HPDE6-E6E7 (cell line): ENCODE measurements around the gene VAMP2.
A peak's percentile ranks its signal among the peaks of the same experiment; 100 is the strongest.
"Not testable (repeated sequence)": the region's sequence is repeated elsewhere in the genome, so short reads cannot be mapped to it uniquely, and the experiment has no call there.

Experiments
- DNase-seq: peaks from one replicate; pipeline ENCODE4 v3.0.0; 2011; ENCODE audit warnings: missing footprints; ENCODE audit errors: extremely low spot score

Gene VAMP2

GRCh38 chr17:8176197-8176940 lies 13.6 kb upstream of the VAMP2 start, which contains the start of gene TMEM107:
Gene TMEM107, minus strand, starts transcription at chr17:8176380. Its CDS starts 94 bp downstream, at chr17:8176286.
- peak; percentile 64 for DNase-seq

DNA sequence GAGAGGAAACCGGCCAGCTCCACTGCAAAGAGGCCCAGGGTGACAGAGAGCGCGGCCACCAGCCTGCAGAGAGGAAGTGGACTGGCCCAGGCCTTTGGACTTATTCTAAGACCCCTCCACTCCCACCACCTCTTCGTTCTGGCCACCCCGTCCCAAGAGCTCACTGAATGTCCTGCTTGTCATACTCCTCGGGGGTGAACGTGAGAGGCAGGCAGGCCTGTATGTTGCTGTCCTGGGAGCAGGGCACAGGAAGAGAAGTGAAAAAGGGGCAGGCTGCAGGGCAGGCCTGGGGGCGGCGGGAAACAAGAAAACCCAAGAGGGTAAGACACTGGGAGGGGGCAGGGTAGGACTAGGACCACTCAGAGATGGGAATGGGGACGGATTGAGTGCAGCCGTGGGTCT lies 13.0 kb upstream of the VAMP2 start:
- no peak for DNase-seq

- DNase-seq: no peak
These were observed 11.1 kb upstream of the VAMP2 start for GRCh38 chr17:8173871-8174322.

DNA sequence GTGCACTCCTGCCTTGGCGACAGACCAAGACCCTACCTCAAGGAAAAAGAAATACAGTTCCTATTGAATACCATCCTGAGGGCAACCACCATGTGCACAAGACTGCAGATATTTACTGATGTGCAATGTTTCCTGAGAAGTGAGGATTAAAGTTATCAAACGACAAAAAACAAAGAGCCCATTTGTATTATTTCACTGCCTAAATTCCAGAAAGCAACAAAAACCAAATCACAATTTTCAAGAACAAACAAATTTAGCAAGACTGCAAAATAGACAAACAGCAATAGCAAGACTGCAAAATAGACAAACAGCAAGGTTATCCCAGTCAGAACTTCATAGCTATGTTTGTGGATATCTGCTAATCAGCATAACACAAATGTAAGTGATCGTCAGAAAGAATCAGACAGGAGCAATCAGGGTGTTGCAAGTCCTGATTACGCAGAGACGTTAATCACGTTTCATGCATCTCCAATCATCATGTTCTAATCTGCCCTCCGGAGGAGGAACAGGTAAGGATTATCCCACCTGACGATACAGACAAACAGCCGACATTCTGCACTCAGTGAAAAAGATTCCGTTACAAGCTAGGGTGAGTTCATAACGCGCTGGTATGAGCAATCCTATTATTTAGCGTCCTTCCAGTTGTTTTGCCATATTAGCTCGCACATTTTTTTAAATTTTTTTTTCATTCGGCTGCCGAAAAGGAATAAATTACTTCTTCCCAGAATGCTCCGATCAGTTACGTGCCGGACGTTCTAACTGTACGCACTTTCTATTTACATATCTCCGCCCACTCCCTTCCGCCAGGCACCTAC lies 10.5 kb upstream of the VAMP2 start:
- peak; percentile 50 for DNase-seq

- DNase-seq: not testable (repeated sequence)
These were observed 7.4 kb upstream of the VAMP2 start for GRCh38 chr17:8170186-8170585.

DNA sequence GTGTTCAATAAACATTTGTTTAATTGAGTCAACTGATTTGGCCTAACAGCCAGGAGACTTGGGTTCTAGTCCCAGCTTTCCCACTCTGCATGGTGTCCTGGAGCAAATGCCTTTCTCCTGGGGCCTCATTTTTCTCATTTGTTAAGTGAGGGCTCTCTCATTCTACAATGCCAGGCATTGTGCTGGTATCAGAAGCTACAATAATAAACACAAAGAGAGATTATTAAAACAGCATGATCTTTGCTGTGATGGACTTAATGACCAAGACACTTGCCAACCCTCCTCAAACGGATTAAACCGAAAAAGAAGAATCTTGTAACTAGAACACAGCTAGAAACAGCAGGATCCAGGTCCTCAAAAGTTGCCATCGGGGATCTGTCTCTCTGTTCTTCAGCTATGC lies 4.8 kb upstream of the VAMP2 start:
- DNase-seq: no peak

- no peak for DNase-seq
These were observed 4.0 kb upstream of the VAMP2 start for GRCh38 chr17:8166731-8167130.

DNA sequence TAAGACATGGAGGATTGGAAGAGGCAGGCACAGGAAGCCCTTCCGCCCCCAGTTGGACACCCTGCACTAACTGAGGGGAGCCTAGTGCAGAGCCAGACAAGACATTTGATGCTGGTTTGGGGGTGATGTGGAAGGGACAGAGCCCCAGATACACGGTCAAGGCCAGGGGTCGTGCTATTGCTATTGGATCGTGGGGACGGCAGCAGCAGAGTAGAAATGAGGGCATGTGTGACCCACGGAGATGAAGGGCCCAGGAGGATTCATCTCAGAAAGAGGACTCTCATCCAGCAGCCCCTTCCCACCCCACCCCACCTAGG lies 2.0 kb upstream of the VAMP2 start:
- no peak for DNase-seq

DNA sequence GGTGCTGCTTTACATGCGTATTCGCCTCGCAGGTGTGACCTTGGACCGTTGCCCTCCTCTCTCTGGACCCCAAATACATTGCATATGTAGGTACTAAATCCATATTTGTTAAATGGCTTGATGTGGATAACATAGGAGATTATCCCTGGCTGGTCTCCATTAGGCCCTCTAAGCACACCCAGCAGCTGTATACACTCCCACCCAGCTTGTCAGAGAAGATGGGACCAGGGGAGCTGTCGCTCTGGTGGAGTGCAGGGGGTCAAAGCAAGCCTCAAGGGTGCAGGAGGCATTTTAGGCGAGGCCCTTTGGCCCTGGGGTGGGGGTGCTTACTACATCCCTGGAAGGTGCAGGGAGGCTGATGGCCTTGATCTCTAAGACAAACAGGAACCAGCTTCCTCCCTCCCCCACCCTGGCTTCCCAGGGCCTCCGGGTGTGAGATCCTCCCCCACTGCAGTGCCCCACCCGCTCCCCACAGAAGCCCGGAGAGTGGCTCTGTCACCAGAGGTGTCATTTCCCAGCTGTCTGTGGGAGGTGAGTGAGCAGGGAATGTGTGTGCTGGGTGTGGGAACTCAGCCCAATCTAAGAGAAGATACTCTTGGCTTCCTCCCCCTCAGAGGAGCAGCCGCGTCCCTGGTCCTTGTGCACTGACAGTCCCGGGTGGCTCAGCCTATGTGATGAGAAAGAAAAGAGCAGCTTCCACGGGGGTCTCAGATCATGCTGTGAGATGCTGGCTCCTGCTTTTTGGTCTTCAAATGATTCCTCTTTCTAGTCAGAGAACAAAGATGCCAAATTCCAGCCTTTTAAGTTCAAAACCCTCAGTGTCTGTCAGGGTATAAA lies 1.4 kb upstream of the VAMP2 start:
- no peak for DNase-seq

DNA sequence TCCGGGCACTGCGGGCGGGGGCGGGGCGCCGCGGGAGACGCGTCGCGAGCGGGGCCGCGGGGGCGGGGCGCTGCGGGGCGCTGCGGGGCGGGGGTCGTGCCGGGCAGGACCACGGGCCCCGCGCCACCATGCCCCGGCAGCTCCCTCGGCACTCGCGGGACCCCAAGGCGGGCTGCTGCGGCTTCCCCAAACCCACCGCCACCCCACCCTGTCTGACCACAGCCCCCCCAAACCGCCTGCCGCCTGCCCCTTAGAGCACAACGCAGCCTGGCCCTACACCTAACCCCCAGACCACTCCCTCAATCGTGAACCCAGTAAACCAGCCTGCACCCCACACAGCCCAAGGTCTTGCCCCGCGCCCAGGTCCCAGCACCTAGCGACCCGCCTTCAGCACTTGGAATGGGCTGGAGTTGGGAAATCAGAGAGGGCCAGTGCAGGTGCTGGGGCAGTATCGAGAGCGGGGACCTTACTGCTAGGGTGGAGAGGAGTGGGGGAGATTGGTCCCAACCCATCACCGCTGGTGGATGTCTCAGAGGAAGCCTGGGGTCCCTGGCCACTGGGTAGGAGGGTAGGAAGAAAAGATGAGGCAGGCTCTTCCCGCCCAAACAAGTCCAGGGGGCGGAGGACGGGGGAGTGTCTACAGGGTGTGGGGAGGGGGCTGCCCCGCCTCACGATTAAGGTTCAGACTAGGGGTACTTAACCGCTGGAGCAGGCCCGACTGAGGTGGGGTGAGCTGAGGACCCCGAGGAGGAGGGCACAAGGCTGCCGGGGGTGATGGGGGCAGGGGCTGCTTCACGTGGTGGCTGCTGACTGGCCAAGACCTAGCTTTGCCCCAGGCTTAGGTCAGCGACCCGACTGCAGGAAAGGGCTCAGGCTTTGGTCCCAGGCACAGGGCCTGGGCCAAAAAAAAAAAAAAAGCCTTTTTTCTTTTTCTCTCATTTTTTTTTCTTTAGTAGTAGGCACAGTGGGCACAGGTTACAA lies 539 bp upstream of the VAMP2 start:
- no peak for DNase-seq

DNA sequence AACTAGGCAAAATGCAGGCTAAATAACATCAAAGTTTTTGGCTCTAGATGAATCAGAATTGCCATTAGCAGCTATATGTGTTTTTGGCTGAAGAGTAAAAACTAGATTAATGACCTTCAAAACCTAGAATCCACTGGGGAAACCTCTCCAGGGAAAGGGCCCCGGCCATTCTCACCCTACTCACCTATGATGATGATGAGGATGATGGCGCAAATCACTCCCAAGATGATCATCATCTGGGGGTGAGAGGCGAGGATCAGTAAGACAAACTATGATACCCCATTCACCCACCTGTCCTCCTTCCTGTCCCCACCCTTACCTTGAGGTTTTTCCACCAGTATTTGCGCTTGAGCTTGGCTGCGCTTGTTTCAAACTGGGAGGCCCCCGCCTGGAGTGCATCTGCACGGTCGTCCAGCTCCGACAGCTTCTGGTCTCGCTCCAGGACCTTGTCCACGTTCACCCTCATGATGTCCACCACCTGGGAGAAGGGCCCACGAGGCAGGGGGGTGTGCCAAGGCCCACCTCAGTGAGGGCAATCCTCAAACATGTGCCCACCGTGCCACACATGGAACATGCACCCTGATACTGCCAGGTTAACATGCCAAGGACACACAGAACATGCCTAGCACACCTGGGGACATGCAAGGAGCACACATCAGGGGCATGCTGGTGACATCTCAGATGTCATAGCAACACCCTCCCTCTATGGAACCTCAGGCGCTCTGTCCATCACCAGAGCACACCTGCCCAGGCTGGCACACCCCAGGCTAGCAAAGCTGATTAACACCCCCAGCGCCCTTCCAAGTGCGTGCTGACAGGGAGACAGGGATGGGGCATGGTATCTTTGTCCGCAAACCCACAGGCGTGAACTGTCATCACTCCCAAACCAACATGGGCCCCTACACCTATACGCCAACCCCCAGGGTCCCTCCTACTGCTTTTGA lies 1.2 kb downstream of the VAMP2 start:
- no peak for DNase-seq

DNA sequence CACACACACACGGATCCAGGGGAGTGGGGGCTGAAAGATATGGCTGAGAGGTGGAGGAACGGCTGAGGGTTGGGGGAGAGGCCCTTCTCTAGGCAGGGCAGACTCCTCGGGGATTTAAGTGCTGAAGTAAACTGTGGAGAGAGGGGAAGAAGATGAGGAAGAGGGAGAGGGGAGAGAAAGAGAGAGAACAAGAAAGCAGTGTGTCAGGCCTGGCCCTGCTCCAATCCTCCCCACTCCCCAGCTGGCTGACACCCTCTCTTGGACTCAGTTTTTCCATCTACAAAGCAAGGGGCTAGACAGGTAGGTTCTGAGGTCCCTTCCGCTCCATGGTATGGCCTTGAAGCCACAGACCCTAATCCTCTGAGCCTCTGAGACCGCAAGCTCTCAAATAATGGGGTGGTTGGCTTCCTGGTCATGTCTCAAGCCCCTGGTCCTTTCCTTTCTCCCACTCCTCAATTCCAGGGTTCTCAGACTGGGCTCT lies 2.0 kb downstream of the VAMP2 start:
- DNase-seq: no peak

DNA sequence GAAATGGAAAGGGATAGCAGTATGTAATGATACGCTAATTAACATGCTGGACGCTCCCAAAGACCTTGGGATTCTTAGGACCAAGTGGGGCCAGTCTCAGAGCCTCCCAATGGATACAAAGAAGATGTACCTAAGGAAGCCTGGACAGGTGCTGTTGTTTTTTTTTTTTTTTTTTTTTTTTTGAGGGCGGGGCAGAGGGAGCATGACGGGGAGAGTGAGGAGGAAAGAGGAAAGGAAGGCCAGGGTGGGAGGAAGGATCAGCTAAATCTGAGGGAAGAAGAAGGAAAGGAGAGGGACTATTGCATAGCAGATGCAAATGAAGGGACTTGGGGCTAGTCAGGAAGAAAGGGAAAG lies 2.5 kb downstream of the VAMP2 start:
- no peak for DNase-seq

- DNase-seq: no peak
These were observed 3.1 kb downstream of the VAMP2 start for GRCh38 chr17:8159459-8160223.

DNA sequence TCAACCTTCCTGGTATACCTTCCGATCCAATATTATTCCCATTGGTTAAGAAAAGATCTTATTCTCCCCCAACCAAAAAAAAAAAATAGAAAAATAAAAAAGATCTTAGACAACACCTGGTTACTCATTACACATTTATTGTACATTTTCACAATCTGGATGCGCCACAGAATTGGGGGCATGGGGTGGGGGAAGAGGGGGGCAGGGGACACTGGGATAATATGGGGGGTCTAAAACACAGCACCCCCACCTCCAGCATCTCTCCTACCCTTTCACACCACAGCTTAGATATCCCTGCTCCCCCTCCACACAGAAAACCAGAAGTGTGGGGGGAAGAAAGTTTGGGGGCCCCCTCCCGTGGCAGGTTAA lies 3.7 kb downstream of the VAMP2 start:
- no peak for DNase-seq

DNA sequence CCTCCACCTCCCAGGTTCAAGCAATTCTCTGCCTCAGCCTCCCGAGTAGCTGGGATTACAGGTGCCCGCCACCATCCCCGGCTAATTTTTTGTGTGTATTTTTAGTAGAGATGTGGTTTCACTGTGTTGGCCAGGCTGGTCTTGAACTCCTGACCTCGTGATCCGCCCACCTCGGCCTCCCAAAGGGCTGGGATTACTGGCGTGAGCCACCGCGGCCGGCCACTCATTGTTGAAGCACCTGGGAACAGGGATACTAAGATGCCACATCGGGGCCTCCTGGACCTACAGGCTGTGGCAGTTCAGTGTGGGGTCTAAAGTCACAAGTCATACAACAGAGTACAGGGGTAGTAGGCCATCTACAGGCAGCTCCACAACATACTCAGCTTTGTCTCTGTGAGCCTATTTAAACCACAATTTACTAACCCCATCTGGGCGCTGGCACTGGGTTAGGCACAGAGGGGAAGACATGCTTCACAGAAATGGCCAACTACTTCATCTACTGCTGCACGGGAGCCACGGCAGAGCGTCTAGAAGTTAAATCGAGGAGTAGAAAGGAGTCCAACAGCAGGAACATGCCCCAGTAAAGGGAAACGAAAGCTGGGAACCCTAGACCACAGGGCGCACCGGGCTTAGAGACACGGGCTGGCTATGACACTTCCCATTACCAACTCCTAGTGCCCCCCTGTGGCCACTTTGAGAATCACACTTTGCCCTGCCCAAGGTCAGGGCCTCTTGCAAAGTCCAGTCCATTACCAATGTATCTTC lies 4.3 kb downstream of the VAMP2 start:
- DNase-seq: peak; percentile 69

GRCh38 chr17:8156246-8156992 lies 6.3 kb downstream of the VAMP2 start:
- DNase-seq: peak; percentile 96

DNA sequence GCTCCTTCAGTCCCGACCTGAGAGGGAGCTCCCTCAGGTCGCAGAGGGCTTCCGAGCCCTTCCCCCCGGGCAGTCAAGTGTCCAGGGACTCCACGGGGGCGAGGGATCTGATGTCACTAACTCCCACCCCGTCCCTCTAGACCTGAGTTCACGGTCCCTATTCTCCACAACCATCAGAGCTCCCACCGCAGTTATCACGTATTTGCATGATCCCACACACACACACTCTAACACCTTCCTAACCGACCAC lies 6.8 kb downstream of the VAMP2 start:
- no peak for DNase-seq
